Breast epithelium (tissue), 4 donors: ENCODE measurements around the gene JMJD1C. TPM values are rescaled to one million over a fixed set of nuclear protein-coding genes. Genes with fewer than 3 reads are reported as not detected.

Source experiments
- DNase-seq, 2 donors: peaks; one replicate each; pipeline ENCODE4 v3.0.0-alpha.2; 2019; ENCODE audit warnings: low spot score in 2 of 2
- H3K27ac ChIP-seq, 2 donors: fragments of 200-600 bp; sonication (generic) in 1 of 2; one replicate each; pipeline ENCODE4 v1.5.1; 2016 to 2019; ENCODE audit warnings: mild to moderate bottlenecking in 1 of 2
- H3K27me3 ChIP-seq, 2 donors: fragments of 200-600 bp; sonication (generic) in 1 of 2; one replicate each; pipeline versions ENCODE4 v1.5.1 to v1.6.0; 2017 to 2019; ENCODE audit warnings: control low read depth in 1 of 2, mild to moderate bottlenecking in 1 of 2
- H3K36me3 ChIP-seq: fragments of 200-600 bp; one replicate; pipeline ENCODE4 v1.5.1; 2019
- H3K4me1 ChIP-seq, 2 donors: fragments of 200-600 bp; sonication (generic); one replicate each; pipeline ENCODE4 v1.5.1; 2016 to 2019; ENCODE audit warnings: control low read depth in 1 of 2
- H3K4me3 ChIP-seq, 3 donors: fragments of 200-600 bp; sonication (generic); 1 replicate in 2 of 3; 2 replicates in 1 of 3; pipeline ENCODE4 v1.5.1; 2016 to 2019; ENCODE audit warnings: mild to moderate bottlenecking in 3 of 3, moderate library complexity in 2 of 3
- H3K9me3 ChIP-seq, 2 donors: fragments of 200-600 bp; sonication (generic) in 1 of 2; one replicate each; pipeline ENCODE4 v1.5.1; 2016 to 2019; ENCODE audit warnings: control low read depth in 1 of 2
- POLR2A ChIP-seq: fragments of 450-650 bp; IDR thresholded peaks from one replicate; pipeline ENCODE4 v1.6.1; 2016; ENCODE audit warnings: antibody characterized with exemption, mild to moderate bottlenecking, moderate library complexity
- POLR2AphosphoS5 ChIP-seq, 3 donors: sonication (generic); formaldehyde crosslinking; IDR thresholded peaks; one replicate each; pipeline ENCODE4 v1.6.1; 2017; ENCODE audit warnings: antibody characterized with exemption in 3 of 3
- intact Hi-C: fragments of 100-400 bp; cut with DNase I; formaldehyde crosslinking; loops from one replicate; pipeline ENCODE4 v1.15.1; 2023; ENCODE audit warnings: low total_unique reads
- total RNA-seq, 3 donors: library from RNA; depleted of rRNA; stranded (reverse); fragments of >200 nt; gene quantifications; one replicate each; pipeline ENCODE4 v1.1.0, GENCODE V29; 2016
- TF ChIP-seq, protein P1 (sequence below), 3 donors: fragments of 450-650 bp; IDR thresholded peaks; one replicate each; pipeline ENCODE4 v1.5.1; 2016 to 2017; ENCODE audit warnings: antibody characterized with exemption in 3 of 3, mild to moderate bottlenecking in 3 of 3, moderate library complexity in 3 of 3

JMJD1C gene
- total RNA-seq, 3 donors from 2014 or later: 134 to 327 (median 162) TPM

DNA sequence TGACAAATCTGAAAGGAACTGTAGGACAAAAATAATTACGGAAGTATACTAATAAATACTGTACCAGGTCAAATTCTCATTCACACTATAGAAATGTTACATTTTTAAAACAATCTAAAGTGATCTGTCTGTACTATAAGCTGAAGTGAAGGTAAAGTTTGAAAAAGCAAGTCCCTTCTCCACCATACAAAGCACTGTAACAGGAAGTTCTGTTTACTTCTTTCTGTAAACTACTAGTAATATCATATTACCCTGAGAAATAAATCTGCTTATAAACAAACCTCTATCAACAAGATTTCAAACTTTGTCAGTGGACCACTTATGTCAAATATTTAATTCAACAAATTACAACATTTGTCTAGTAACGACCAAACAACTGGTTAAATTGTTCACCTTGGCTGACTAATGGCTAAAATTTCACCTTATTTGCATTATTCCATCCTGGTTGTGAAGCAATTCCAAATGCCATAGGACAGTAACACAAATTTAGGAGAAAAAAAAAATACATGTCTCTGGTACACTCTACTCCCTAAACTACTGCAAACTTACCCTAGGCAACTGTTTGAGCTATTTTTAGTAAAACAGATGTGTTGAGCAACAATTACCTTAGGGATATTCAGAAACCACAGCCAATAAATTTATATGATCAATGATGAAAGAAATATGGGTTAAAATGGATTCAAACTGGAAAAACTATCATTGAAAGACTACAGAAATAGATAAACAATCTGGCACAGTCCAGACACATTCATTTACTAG is 206.7 kb downstream of the JMJD1C start:
- peaks cover 0 to 8% of the 10 kb centered on the region in 2 donors for H3K4me1 ChIP-seq
- DNase-seq: no peak
- H3K4me3 ChIP-seq: no peak overlapping the region
- TF ChIP-seq, protein P1, sequence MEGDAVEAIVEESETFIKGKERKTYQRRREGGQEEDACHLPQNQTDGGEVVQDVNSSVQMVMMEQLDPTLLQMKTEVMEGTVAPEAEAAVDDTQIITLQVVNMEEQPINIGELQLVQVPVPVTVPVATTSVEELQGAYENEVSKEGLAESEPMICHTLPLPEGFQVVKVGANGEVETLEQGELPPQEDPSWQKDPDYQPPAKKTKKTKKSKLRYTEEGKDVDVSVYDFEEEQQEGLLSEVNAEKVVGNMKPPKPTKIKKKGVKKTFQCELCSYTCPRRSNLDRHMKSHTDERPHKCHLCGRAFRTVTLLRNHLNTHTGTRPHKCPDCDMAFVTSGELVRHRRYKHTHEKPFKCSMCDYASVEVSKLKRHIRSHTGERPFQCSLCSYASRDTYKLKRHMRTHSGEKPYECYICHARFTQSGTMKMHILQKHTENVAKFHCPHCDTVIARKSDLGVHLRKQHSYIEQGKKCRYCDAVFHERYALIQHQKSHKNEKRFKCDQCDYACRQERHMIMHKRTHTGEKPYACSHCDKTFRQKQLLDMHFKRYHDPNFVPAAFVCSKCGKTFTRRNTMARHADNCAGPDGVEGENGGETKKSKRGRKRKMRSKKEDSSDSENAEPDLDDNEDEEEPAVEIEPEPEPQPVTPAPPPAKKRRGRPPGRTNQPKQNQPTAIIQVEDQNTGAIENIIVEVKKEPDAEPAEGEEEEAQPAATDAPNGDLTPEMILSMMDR (IDR thresholded peaks at IDR 0.05): no peak
- TF ChIP-seq POLR2A: no peak
- no peak for TF ChIP-seq POLR2AphosphoS5 (IDR thresholded peaks at IDR 0.05)
- no peaks in the 10 kb centered on the region for H3K36me3 ChIP-seq
- no peak overlapping the region for H3K27ac ChIP-seq
- intact Hi-C loops: no loop called here
- no peaks in the 10 kb centered on the region for H3K27me3 ChIP-seq
- no peaks in the 10 kb centered on the region for H3K9me3 ChIP-seq

DNA sequence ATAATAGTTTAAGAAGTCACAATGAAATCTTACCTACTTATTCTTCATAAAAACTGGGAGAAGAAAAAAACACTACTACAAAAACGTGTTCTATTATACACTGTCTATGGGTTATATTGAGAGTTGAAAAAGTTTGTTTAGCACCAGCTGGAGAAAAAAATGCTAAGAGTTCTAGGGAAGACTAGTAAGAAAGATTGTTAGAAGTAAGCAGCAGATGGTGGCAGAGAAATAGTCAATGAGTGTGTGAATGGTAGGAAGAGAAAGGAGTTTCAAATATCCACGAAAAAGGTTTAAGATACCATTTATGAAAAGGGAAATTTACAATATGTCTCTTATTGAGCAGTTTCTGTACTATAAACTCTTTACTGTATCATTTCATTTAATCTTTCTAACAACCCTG is 208.0 kb downstream of the JMJD1C start:
- H3K36me3 ChIP-seq: no peaks in the 10 kb centered on the region
- no peaks in the 10 kb centered on the region for H3K27me3 ChIP-seq
- TF ChIP-seq POLR2AphosphoS5 (IDR thresholded peaks at IDR 0.05): no peak
- TF ChIP-seq POLR2A: no peak
- TF ChIP-seq, protein P1 (IDR thresholded peaks at IDR 0.05): no peak
- no peak for DNase-seq
- H3K9me3 ChIP-seq: no peaks in the 10 kb centered on the region
- H3K4me3 ChIP-seq: no peak overlapping the region
- intact Hi-C loops: no loop called here
- H3K4me1 ChIP-seq: peaks cover 0 to 8% of the 10 kb centered on the region in 2 donors
- peak overlapping the region in 1 of 2 donors; percentile 2 for H3K27ac ChIP-seq

DNA sequence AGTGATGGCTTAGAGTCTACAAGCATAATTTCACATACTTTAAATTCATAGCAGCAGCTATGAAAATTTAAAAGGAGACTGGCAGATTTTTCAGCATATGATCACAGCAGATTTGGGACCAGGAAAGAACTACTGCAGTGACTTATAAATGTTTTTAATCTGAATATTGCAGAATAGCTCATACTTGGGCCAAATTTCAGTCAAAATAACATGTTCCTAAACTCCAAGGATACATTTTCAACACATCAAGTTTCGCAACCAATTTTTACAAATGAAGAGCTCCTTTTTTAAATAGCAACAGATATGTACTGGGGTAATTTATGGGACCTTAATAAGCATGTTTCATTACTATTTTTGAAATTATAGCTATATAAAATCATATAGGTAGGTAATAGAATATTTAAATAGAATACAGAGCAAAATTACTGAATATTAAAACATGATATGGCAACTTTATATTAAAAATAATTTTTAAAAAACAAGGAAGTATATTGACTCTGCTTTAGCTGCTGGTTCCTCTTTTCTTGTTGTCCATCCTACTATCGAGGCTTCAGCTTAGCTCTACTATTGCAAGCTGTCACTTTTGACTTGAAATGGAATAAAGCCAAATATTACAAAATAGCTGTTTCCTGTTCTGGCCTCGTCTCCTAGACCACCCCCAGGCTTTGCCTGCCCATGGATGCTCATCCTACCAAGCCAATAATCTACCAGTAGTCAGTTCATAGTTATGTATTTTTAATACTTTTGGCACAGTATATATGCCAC is 209.6 kb downstream of the JMJD1C start:
- H3K36me3 ChIP-seq: no peaks in the 10 kb centered on the region
- peak overlapping the region; percentile 36 to 43 for H3K27ac ChIP-seq
- no peak for DNase-seq
- no peaks in the 10 kb centered on the region for H3K9me3 ChIP-seq
- intact Hi-C loops: no loop called here
- H3K27me3 ChIP-seq: no peaks in the 10 kb centered on the region
- peaks cover 0 to 8% of the 10 kb centered on the region in 2 donors for H3K4me1 ChIP-seq
- TF ChIP-seq POLR2AphosphoS5 (IDR thresholded peaks at IDR 0.05) (peak in 1 of 3 donors; percentile 4), POLR2A (no peak)
- H3K4me3 ChIP-seq: no peak overlapping the region

DNA sequence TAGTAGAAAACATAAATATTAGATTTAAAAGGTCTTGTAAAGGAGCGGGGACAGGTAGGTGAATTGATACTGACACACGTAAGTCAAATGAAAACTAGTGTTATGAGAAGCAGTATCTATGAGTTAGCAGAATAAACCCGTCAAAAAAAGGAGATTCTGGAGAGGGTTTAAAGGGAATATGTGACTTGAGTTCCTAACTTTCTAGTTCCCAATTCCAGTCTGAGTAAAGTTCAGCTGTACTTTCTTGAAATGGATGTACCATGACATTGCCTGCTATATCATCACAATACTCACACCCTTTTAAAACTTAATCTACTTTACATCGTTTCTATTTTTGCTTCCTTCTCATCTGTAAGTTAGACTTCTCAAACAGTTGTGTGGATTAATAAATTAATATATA is 210.5 kb downstream of the JMJD1C start:
- TF ChIP-seq, protein P1 (IDR thresholded peaks at IDR 0.05): no peak
- TF ChIP-seq POLR2A (no peak), POLR2AphosphoS5 (IDR thresholded peaks at IDR 0.05) (no peak)
- intact Hi-C loops: no loop called here
- H3K36me3 ChIP-seq: no peaks in the 10 kb centered on the region
- no peaks in the 10 kb centered on the region for H3K27me3 ChIP-seq
- peaks cover 0 to 8% of the 10 kb centered on the region in 2 donors for H3K4me1 ChIP-seq
- no peak for DNase-seq
- no peaks in the 10 kb centered on the region for H3K9me3 ChIP-seq
- no peak overlapping the region for H3K27ac ChIP-seq
- no peak overlapping the region for H3K4me3 ChIP-seq

DNA sequence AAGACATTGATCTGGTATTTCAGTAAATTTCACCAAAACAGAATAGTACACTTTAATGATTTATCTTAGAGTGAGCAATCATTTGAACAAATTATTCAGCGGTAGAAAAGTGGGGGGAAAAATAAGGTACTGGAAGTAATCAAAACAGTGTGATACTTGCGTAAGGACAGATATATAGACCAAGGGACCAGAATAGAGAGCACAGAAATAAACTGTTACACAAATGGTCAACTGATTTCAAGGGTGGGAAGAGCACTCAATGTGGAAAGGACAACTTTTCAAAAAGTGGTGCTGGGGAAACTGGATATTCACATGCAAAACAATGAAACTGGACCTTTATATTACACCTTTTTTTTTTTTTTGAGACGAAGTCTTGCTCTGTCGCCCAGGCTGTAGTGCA is 212.7 kb downstream of the JMJD1C start:
- Histone ChIP-seq H3K27ac (no peak overlapping the region), H3K4me1 (peaks cover 0 to 8% of the 10 kb centered on the region in 2 donors), H3K27me3 (no peaks in the 10 kb centered on the region), H3K36me3 (no peaks in the 10 kb centered on the region), H3K9me3 (no peaks in the 10 kb centered on the region), H3K4me3 (no peak overlapping the region)
- DNase-seq: no peak
- intact Hi-C loops: no loop called here
- no peak for TF ChIP-seq POLR2AphosphoS5 (IDR thresholded peaks at IDR 0.05)
- TF ChIP-seq POLR2A: no peak
- TF ChIP-seq, protein P1 (IDR thresholded peaks at IDR 0.05): no peak
